GM18519 (cell line): ENCODE results near the gene OR51B6.
"Not testable (repeated sequence)": the region's sequence is repeated elsewhere in the genome, so short reads cannot be mapped to it uniquely, and the experiment has no call there.

ENCODE experiments used
- ATAC-seq: cut with Tn5 transposase; IDR thresholded peaks from one replicate; pipeline ENCODE4 v1.9.1; 2021; ENCODE audit warnings: mild to moderate bottlenecking, moderate library complexity; ENCODE audit not compliant: unreplicated experiment, low FRiP score

OR51B6 gene

DNA sequence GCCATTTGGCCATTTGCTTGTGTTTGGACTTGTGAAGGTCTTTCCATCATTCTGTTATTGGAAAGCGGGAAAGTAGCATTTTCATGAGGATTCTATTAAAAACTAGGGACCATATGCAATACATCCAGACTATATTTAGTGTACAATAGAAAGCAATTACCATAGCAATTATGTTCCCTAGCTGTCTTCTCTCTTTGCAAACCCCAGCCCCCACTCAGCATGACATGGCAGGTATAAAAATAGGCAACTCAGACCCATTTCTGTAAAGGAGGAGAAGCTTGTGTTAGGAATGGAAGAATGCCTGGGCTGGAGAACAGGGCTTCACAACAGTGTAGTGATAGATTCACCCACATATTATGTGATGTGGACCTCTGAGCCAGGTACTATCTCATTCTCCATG, 12.4 kb downstream of the OR51B6 start:
- ATAC-seq, result no peak

DNA sequence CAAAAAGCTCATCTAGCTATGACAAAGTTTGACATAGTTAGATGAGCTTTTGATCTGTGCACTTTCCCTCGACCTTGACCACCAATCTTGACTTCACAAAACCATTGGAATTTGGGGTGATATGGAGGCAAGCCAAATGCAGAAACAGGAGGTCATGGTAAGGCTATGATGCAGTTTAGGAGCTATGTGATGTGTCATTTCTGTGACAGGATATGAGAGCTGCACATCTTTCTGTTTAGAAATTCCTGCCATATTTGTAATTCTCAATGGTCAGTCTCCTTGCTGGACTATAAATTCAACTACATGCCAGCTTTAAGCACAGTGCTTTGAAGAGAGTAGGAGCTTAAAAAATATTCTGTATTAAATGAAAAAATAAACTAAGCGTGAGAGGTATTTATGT, 12.9 kb downstream of the OR51B6 start:
- no peak for ATAC-seq

DNA sequence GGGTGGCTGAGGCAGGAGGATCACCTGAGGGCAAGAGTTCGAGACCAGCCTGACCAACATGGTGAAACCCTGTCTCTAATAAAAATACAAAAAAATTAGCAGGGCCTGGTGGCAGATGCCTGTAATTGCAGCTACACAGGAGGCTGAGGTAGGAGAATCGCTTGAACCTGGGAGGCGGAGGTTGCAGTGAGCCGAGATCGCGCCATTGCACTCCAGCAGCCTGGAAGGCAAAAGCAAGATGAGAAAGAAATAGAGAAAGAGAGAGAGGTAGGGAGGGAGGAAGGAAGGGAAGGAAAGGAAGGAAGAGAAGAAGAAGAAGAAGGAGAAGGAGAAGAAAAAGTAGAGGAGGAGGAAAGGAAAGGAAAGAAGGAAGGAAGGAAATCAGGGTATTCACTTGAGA, 15.1 kb downstream of the OR51B6 start:
- not testable (repeated sequence) for ATAC-seq

DNA sequence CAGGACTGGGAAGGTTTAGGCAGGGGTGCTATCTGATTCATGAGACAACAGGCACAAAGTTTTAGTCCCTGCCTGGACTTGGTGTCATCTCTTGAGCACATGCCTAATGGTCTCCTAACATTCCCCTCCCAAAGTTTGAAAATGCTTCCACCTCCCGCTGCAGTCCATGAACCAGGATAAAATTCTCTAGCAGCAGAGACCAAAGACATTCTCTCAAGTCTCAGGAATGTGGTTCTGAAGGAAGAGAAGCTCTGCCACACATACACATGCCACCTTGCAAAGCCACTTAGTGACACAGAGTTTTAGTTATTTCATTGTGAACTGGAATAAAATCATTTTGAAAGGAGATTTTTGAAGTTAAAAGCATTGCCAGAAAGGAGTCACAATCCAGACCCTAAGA, 15.5 kb downstream of the OR51B6 start:
- no peak for ATAC-seq

DNA sequence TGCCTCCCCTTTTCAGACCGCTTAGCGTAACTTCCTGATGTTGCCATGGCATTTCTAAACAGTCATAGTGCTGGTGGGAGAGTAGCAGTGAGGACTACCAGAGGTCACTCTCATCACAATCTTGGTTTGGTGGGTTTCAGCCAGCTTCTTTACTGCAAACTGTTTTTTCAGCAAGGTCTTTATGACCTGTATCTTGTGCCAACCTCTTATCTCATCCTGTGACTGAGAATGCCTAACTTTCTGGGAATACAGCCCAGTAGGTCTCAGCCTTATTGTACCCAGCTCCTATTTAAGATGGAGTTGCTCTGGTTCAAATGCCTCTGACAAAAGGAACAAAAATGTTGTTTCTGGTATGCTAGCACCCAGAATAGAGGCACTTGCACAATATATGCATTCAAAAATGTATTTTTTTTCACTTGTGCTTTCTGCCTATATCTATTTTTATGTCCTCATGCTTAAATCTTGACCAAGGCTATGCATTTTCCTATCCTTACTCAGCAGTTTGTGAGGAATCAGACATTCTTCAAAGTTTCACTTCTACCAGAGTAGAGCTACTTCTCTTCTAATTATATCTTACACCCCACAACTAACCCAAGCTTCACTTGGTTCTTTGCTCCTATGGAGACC, 16.3 kb downstream of the OR51B6 start:
- ATAC-seq, result no peak

DNA sequence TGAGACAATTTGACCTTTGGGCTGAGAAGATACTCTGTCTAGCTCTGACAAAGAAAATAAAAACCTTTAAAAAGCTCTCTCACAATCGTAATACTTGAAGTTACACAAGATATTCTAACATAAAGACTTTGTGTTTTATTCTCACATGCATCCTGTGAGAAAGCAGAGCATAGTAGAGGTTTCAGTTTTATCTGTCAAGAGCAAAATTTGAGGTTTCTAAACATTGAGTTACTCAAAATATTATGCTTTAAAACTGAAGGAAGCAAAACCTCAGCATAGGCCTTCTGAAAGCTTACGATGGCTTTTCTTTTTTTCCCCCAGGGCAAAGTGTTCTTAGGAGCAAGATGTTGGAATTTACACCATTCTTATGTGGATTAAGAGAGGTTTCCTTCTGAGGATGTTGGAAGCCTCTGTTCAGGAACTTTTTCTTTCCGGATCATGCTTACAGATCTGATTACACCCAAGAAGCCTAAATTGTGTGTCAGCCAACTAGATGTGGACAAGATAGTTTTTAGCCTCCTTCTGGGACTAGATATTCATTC, 17.3 kb downstream of the OR51B6 start:
- ATAC-seq, result no peak

DNA sequence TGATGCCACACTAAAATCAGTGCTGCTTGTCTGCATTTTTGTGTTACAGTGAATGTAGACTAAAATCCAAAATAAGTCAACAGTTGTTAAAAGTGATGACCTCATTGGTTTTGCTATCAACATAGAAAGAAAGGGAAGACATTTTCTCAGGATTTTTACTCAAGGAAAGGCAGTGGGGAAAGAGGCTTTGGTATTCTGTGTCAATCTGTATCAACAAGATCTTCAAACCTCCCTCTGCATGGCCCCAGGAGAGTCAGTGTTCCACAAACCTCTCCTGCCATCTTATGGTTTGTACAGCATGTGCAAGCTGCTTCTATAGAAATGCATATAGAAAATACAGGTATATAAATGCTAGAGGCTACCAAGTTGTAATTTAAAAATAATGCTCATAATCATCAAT, 18.5 kb downstream of the OR51B6 start:
- no peak for ATAC-seq

DNA sequence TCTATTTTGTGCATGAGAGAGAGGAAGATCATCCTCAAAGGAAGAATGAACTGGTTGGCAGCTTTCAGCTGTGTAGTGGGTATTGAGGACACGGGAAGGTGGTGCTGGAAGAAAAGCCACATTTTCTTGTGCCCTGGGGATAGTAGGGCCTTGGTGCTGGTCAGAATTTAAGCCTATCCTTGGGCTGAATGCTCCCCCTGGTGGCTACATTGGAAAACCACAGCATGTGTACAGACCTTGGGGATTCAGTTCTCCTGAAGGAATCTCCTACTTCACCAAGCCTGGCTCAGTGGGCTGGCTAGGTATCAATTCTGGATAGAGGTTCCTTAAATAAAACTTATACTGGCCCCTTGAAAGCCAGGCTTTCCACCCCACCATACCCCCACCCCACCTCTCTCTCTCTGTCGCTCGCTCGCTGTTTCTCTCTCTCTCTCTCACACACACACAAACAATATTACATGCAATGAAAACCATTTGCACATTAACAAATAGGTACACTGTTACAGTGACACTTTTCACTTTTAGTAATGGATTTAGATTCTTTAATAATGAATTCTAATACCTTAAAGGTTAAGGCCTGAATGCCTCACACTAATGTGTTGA, 29.5 kb downstream of the OR51B6 start:
- ATAC-seq, result peak; percentile 80

DNA sequence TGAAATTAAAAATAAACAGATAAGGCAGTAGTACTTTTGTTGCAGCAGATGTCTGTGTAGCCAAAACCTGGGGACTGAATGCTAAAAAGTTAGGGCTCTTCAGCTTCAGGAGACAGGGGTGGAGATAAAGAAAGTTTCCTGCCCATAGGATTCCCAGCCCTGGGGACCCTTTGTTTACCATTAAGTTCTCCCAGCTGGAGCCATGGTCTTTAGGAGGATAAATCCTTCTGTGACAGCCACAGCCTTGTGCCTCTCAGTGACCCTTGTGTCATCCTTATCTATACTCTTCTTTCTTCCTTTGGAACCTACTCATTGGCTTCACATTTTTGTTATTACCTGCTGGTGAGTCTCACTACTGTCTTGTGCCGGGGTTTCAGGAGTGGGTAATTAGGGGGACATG, 32.3 kb downstream of the OR51B6 start, which contains the start of gene OR51M1:
Gene OR51M1 (plus strand): TSS at position 237 of the 400 bp plus-strand sequence. CDS start 5,587 bp downstream, outside the sequence.
- no peak for ATAC-seq

DNA sequence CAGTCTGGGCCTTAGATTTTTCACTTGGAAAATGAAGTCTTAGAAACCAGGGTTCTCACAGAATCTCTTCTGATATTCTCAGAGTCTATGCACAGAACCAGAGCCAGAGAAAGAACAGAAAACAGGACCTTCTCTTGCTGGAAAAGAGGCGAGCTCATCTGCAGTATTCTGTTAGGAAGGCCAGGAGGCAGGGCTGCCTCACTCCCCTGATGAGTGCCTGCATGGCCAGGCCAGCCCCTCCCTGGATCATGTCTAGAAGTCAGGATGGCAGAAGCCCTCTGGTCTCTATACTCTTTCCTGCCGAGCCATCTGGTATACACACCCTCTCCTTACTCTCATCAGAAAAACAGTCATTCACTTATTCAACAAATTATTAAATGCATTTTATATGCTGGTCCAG, 33.0 kb downstream of the OR51B6 start:
- no peak for ATAC-seq

DNA sequence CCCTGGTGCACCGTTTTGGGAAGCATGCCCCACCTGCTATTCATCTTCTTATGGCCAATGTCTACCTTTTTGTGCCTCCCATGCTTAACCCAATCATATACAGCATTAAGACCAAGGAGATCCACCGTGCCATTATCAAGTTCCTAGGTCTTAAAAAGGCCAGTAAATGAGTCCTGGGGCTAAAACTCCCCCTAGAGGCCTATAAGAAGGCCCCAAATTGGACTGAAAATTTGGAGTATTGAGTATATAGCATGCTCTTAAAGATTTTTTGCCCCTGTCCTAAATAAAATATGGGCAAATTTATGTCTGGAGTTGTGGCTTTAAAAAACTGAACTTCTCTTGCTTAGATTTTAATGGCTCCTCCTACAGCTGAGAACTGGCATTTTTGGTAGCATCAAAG, 38.9 kb downstream of the OR51B6 start:
- no peak for ATAC-seq

DNA sequence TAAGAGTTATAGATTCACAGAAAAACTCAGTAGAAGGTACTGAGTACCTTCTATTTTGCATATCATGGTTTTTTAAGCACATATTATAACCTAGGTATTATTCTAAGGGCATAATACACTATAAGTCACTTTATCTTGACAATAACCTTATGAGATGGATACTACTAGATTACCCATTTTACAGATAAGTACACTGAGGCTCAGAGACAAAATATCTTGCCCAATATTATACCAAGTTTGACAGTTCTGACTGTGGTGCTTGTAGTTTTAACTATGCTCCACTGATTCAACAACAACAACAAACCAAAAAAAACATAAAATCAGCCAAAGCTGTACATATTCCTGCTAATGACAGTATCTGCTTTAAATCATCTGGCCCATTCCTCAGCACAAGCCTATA, 42.8 kb downstream of the OR51B6 start:
- ATAC-seq, result no peak

DNA sequence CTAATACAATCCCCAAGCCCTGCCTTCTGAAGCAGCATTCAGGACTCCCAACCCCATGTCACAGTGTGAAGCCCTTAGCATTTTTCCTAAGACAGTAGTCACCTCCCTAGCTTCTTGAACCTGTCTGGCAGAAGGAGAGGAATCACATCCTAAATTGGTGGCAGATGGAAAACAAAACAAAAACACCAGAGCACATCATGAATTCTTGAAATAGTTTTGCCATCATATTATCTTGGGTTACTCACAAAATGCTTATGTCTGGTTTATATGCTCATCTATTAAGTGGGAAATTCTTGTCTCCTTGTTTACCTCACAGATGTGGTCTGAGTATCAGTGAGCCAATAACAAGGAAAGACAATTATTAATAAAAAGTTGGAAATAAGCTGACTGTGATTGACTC, 47.6 kb downstream of the OR51B6 start:
- ATAC-seq, result no peak
